ENCODE data around the gene CADM1.

Gene CADM1

DNA sequence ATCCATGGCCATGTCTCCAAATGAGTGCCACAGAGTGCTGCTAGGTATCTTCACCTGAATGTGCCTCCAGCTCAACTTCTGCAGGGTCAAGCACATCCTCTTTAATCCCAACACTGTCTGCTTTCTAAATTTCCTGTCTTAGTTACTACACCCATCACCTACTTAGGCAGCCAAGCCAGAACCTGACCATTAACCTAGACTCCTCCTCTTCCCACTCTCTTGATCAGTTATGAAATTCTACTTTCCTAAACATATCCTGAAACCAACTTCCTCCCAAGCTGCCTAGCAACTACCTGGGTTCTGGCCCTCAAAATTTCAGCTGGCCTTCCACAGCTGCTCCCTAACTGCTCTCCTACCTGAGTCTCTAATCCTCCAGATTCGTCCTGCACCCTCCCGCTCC is 22.7 kb downstream of the CADM1 start:
- H3K4me2 ChIP-seq (ENCODE audit: low read depth, low read length): no peak overlapping the region
- peaks cover 95% of the 10 kb centered on the region for H3K79me2 ChIP-seq (ENCODE audit: low read length)
- no peaks in the 10 kb centered on the region for H3K4me1 ChIP-seq (ENCODE audit: low read length)
- DNase-seq: no peak
- H3K9me2 ChIP-seq (replicated peaks; ENCODE audit: insufficient read depth, low read length): no peaks in the 10 kb centered on the region
- H3K27me3 ChIP-seq (replicated peaks; ENCODE audit: insufficient read depth, low read length): no peaks in the 10 kb centered on the region
- H2AFZ ChIP-seq (ENCODE audit: low read length): no peak overlapping the region
- no peak overlapping the region for H3K9ac ChIP-seq (ENCODE audit: low read length)
- H3K4me3 ChIP-seq (ENCODE audit: low read length): no peak overlapping the region
- no peaks in the 10 kb centered on the region; the same call in 1 of the 2 replicates for H3K36me3 ChIP-seq (replicated peaks; ENCODE audit: insufficient read depth, low read length)
- TF ChIP-seq EZH2phosphoT487 (IDR thresholded peaks at IDR 0.05; ENCODE audit: low read length): no peak
- TF ChIP-seq, protein P1, sequence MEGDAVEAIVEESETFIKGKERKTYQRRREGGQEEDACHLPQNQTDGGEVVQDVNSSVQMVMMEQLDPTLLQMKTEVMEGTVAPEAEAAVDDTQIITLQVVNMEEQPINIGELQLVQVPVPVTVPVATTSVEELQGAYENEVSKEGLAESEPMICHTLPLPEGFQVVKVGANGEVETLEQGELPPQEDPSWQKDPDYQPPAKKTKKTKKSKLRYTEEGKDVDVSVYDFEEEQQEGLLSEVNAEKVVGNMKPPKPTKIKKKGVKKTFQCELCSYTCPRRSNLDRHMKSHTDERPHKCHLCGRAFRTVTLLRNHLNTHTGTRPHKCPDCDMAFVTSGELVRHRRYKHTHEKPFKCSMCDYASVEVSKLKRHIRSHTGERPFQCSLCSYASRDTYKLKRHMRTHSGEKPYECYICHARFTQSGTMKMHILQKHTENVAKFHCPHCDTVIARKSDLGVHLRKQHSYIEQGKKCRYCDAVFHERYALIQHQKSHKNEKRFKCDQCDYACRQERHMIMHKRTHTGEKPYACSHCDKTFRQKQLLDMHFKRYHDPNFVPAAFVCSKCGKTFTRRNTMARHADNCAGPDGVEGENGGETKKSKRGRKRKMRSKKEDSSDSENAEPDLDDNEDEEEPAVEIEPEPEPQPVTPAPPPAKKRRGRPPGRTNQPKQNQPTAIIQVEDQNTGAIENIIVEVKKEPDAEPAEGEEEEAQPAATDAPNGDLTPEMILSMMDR (IDR thresholded peaks at IDR 0.05; ENCODE audit: low read length): no peak
- no peak for TF ChIP-seq EZH2 (optimal IDR thresholded peaks at IDR 0.05; ENCODE audit: low read depth, low read length)
- H3K27ac ChIP-seq (ENCODE audit: low read length): no peak overlapping the region
- H4K20me1 ChIP-seq (ENCODE audit: insufficient read depth, low read length): peaks cover 3% of the 10 kb centered on the region
- no peaks in the 10 kb centered on the region for H3K9me3 ChIP-seq (replicated peaks; ENCODE audit: insufficient read depth, low read length)
- H3F3A ChIP-seq (ENCODE audit: insufficient read depth, low read length): 0 out of 2 replicates have a peak, but pooled peaks cover 3% of the 10 kb centered on the region

DNA sequence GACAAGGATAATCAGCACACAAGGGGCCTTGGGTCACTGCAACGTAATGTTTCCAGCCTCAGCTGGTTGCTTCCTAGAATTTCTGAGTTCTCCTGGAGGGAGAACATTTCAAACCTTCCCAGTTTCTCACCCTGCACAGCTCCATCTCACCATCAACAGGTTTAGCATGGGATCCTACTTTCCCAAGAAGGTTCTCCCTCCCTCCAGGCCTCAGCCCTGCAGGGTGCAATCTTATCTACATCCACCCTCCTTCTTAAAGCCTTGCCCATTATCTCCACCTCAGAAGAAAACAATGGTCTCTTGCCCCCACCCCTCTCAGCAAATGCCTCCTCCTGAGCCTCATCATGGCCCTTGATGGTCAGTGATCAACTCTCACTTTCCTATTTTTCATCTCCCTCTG is 23.6 kb downstream of the CADM1 start:
- no peaks in the 10 kb centered on the region; the same call in 1 of the 2 replicates for H3K36me3 ChIP-seq (replicated peaks; ENCODE audit: insufficient read depth, low read length)

DNA sequence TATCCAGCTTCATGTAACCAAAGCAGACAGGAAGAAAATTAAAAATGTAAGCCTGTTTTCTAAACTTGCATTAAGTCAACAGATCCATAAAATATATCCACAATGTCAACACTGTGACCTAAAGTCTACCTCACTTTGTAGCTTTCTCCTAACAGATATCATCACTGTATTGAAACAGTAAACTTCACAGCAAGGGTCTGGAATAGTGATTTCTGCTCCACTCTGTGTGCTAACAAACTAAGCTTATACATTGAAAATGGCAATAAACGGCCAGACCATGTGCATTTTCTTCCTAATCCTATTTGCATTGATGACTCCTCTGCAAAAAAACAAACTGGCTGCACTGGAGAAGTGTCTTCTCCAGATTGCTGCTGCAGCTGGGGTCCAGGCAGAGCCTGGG is 26.8 kb downstream of the CADM1 start:
- Histone ChIP-seq H3K79me2 (ENCODE audit: low read length) (peaks cover 94% of the 10 kb centered on the region), H3K36me3 (replicated peaks; ENCODE audit: insufficient read depth, low read length) (peaks cover 4% of the 10 kb centered on the region; the same call in 1 of the 2 replicates), H3K9me3 (replicated peaks; ENCODE audit: insufficient read depth, low read length) (no peaks in the 10 kb centered on the region), H3K27ac (ENCODE audit: low read length) (no peak overlapping the region), H3F3A (ENCODE audit: insufficient read depth, low read length) (0 out of 2 replicates have a peak, but pooled peaks cover 3% of the 10 kb centered on the region), H3K9ac (ENCODE audit: low read length) (no peak overlapping the region), H3K4me2 (ENCODE audit: low read depth, low read length) (no peak overlapping the region), H3K27me3 (replicated peaks; ENCODE audit: insufficient read depth, low read length) (no peaks in the 10 kb centered on the region), H4K20me1 (ENCODE audit: insufficient read depth, low read length) (peaks cover 2% of the 10 kb centered on the region), H2AFZ (ENCODE audit: low read length) (no peak overlapping the region), H3K4me3 (ENCODE audit: low read length) (no peak overlapping the region), H3K4me1 (ENCODE audit: low read length) (no peaks in the 10 kb centered on the region), H3K9me2 (replicated peaks; ENCODE audit: insufficient read depth, low read length) (no peaks in the 10 kb centered on the region)
- no peak for TF ChIP-seq EZH2phosphoT487 (IDR thresholded peaks at IDR 0.05; ENCODE audit: low read length)
- TF ChIP-seq, protein P1 (IDR thresholded peaks at IDR 0.05; ENCODE audit: low read length): no peak
- no peak for TF ChIP-seq EZH2 (optimal IDR thresholded peaks at IDR 0.05; ENCODE audit: low read depth, low read length)
- no peak for DNase-seq

More for the DNA sequence above, 23.6 kb downstream of the CADM1 start:
- 0 out of 2 replicates have a peak, but pooled peaks cover 3% of the 10 kb centered on the region for H3F3A ChIP-seq (ENCODE audit: insufficient read depth, low read length)
- no peak overlapping the region for H3K27ac ChIP-seq (ENCODE audit: low read length)
- no peak overlapping the region for H3K4me3 ChIP-seq (ENCODE audit: low read length)
- peaks cover 3% of the 10 kb centered on the region for H4K20me1 ChIP-seq (ENCODE audit: insufficient read depth, low read length)
- H3K4me1 ChIP-seq (ENCODE audit: low read length): no peaks in the 10 kb centered on the region
- H3K9me3 ChIP-seq (replicated peaks; ENCODE audit: insufficient read depth, low read length): no peaks in the 10 kb centered on the region
- no peaks in the 10 kb centered on the region for H3K9me2 ChIP-seq (replicated peaks; ENCODE audit: insufficient read depth, low read length)
- no peak for TF ChIP-seq EZH2 (optimal IDR thresholded peaks at IDR 0.05; ENCODE audit: low read depth, low read length)
- TF ChIP-seq EZH2phosphoT487 (IDR thresholded peaks at IDR 0.05; ENCODE audit: low read length): no peak
- TF ChIP-seq, protein P1 (IDR thresholded peaks at IDR 0.05; ENCODE audit: low read length): no peak
- no peak for DNase-seq
- H3K9ac ChIP-seq (ENCODE audit: low read length): no peak overlapping the region
- H3K4me2 ChIP-seq (ENCODE audit: low read depth, low read length): no peak overlapping the region
- peaks cover 93% of the 10 kb centered on the region for H3K79me2 ChIP-seq (ENCODE audit: low read length)
- H3K27me3 ChIP-seq (replicated peaks; ENCODE audit: insufficient read depth, low read length): no peaks in the 10 kb centered on the region
- H2AFZ ChIP-seq (ENCODE audit: low read length): no peak overlapping the region
